HG02678 (cell line): ENCODE results near the gene ATXN7L2.

Experiments used
- ATAC-seq: cut with Tn5 transposase; IDR thresholded peaks from one replicate; pipeline ENCODE4 v1.9.1; 2021; ENCODE audit warnings: mild to moderate bottlenecking, moderate library complexity; ENCODE audit not compliant: unreplicated experiment

The ATXN7L2 gene

DNA sequence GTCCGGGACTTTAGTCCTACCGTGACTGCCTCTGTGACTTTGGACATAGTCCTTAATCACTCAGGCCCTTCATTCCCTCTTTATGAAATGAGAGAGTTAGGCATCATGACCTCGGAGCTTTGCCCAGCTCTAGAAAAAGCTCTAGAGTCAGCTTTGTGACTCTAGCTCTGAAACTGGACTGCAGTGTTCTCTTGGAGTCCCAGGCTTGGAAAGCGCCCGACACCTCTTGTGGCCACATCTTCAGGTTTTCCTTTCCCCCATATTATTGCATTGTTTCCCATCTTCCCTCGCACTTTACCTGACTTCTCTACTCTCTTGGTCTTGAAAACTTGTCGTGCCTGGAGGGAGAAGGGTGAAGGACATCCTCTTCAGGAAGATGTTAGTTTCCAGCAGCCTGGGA, 38.3 kb downstream of the ATXN7L2 start:
- ATAC-seq, result no peak

DNA sequence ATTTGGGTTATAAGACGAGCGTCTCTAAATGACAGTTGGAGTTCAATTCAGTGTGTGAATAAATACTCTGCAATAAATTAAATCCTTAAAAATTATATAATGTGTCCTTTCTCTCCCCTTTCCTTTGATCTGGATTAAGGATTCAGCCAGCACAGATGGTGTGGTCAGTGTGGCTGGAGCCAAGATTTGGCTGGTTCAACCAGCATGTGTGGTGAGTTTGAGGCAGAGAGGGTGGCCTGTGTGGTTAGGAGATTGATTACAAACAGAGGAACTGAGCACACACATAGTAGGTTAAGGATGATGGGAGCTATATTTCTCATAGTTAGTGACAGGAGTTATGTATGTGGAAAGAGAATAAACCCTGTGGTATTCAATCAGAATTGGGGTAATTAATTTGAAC, 40.0 kb downstream of the ATXN7L2 start:
- ATAC-seq, result no peak

DNA sequence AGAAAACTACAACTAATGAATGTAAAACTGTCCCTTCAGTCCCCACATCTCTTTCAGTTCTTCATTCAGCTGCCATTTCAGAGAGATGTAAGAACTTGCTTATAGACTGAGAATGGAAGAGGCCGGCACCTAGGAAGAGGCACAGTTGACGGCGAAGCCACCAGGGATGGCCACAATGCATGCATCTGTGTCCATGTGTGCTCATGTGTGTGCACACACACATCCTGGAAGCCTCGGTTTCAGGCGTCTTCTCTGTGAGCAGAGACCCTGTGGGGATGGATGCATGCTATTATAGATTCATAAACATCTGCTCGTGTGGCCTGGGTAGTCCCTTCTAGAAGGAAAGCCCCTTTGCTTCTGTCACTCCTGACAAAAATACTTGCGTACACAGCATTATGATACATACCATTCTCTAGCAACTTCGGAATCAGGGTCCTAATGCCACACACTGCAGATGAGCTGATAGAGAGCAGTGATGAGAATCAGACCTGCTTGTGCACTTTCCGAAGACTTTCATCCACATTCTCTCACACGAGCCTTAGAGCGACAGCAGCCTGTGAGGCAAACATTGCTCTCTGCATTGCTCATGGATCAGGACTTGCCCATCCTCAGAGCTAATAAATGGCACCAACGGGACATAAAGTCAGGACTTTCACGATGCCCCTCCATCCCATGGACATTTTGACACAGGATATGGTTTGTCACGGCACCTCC, 43.5 kb downstream of the ATXN7L2 start:
- ATAC-seq, result peak; percentile 63

DNA sequence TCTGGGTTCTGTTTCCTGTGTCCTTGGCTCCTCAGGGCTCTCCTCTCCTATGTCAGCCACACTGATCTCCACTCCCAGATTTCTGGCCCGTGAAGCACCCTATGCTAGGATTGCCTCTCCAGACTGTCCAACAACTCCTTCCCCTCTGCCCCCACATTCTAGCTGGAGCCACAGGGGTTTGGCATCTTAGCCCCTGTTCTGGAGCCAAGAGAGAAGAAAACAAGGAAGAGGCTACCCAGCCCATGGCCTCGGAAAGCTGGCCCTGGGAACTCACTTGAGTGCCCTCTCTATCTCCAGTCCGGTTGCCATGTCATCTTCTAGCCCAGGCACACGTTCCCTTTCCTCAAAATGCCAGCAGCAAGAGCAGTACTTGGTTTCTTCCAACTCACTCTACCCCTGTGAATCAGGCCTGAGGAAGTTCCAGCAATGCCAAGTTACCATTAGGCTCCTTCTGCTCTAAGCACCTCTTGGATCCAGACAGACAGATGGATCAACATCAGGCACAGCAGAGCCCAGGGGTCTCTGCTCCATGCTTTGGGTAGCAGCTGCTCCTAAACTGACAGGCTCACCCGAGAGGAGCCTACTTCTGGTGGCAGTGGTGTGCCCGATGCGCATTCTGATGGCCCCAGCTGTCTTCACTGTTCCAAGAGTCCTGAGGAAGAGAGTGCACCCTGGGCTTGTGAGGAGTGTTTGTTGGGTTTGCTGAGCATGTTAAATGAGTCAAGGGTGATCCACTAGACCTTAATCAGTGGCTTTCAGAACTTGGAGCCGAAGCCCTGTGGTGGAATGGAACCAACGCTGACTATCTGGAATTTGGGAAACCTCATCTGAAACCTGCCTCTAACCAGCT, 44.4 kb downstream of the ATXN7L2 start:
- no peak for ATAC-seq

DNA sequence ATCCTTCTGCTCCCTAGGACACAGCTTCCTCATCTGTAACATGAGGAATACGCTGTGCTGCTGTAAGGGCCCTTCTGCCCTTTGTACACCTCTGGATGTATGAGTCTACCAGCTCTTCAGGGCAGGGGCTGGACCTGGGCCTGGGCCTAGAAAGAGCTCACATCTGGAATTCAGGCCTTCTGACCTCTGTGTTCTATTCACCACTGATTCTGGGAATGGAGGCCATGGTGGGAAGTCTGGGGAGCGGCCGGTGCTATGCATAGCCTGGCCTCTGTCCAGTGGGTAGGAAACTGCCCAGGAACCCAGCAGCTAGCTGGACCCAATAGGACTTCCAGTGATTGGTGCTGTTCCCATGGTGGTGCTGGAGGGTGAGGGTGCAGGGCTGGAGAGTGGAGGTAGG, 45.0 kb downstream of the ATXN7L2 start:
- no peak for ATAC-seq

DNA sequence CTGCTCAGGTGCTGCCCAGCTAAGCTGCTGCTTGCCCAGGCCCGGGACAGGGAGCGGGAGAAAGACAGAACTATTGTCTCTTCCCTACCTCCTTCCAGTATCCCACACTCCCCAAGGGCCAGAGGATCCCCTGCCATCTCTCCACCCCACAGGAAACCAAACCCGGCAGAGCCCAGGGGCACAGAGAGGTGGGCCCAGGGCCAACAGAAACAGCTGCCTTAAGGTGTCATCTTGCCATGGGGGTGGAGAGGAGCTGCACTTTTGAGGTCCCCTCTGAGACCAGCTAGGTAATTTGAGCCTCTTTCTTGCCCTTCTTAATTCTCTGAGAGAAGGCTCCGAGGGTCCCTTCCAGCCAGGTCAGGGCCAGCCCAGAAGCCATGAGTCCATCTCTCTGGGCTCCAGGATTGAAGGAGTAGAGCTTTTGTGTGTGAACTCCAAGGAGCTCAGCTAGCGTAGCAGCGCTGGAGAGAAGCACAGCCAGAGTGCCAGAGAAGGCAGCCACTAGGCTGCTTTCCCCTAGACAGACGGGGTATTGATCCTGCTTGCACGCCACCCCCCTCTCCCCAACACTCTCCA, 46.3 kb downstream of the ATXN7L2 start:
- no peak for ATAC-seq

- no peak for ATAC-seq
Measured at GRCh38 chr1:109530457-109531087, 46.9 kb downstream of the ATXN7L2 start.

DNA sequence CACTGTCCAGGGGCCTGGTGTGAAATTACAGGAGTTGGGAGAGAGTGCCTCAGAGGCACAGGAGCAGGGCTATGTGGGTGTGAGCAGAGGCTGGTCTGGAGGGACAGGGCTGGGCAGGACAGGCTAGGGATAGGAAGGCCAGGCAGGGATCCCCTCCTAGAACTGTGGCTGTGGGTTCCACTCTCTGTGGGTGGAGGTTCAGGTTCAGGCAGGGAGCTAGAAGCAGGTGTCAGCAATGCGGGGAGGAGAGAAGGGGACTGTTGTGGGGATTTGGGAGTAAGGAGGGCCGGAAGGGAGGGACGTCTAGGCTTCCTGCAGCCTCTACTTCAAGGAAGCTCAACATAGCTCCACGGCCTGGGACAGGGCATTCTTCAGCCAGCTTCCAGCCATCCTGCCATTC, 47.7 kb downstream of the ATXN7L2 start:
- no peak for ATAC-seq

GRCh38 chr1:109531826-109532364, 48.2 kb downstream of the ATXN7L2 start:
- no peak for ATAC-seq

- ATAC-seq, result peak; percentile 81
Measured at GRCh38 chr1:109532365-109533136, 48.8 kb downstream of the ATXN7L2 start.

DNA sequence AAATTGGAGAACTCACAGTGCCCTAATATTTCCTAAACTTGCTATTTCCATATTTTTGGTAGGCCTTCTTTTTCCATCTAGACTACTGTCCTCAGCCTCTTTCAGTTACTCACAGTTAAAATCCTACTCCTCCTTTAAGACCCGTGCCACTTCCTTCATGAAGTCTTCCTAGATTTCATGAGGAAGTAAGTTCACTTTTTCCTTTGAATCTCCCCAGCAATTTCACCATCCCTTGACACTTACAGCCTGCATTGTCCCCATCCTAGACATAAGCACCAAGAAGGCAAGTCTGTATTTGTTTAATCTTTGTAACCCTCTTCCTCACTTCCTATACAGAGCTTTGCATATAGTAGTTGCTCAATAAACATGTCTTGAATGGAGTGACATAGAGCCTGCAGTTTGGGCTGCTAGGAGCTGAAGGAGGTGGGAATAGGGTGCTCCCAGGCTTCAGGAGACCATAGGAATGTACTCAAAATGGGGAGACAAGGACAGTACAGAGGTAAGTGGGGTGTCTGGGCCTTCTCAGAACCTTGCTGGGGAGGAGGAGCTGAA, 50.7 kb downstream of the ATXN7L2 start:
- no peak for ATAC-seq

- ATAC-seq, result no peak
Measured at GRCh38 chr1:109535481-109535880, 51.8 kb downstream of the ATXN7L2 start.

GRCh38 chr1:109535971-109536491, 52.3 kb downstream of the ATXN7L2 start:
- no peak for ATAC-seq

DNA sequence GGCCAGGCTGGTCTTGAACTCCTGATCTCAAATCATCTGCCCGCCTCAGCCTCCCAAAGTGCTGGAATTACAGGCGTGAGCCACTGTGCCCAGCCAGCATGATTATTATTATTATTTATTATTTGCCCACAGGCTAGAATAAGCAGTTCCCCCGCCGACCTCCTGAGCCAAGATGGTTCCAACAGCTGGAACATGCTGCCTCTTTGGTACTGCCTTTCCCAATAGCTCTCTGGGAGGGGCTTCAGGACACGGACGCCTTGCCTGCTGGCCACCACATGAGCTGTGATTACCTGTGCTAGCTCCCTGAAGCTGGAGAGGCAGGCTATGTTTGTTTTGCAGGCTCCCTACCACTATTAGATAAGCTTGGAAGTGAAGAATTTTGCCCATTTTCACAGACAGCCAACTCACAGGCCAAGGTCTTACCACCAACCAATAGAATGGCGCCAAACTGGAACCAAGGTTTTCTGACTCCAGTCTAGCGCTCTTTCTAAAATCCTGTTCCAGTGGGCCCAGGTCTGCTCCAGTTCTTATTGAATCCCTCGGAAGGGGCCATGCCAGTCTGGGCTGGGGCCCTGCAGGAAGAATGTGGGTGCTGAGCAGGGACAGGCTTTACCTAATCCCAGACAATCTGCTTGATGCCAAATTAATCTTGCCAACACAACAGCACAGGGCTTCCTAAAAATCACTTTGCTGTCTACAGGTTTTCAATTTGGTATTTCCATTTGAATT, 53.9 kb downstream of the ATXN7L2 start:
- no peak for ATAC-seq

DNA sequence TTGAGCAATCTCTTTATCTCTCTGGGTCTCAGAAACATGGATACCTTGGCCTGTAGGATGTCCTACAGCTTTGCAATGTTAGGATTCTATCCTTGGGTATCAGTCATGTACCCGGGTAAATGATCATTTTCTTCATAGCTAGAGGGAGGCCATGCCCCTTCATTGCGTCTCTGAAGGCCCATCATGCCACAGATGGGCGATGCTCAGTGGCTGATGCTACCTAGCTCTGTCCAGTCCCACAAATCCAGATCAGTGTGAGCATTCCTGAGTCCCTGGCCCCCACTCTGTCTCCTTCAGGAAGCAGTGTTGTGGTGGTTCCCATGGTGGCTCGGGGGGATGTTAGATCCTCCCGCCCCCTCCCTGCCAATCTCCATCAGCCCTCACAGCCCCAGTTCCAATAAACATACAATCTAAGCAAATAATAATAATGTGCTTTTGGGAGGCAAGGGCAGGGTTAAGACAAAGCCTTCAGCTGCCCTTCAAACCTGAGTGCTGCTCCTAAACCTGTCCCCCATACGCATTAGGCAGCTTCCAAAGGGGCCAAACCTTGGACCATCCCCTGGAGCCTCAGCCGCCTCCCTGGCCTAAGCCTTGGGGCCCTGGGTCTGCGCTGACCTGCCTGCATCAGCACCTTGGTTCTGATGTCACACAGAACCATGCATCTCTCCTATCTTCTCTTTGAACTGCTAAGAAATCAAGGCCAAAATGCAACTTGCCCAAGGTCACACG, 55.3 kb downstream of the ATXN7L2 start:
- no peak for ATAC-seq

GRCh38 chr1:109539676-109540075, 56.0 kb downstream of the ATXN7L2 start, which contains the start of gene GPR61:
Gene GPR61 (plus strand): TSS chr1:109539872. CDS start chr1:109543023, 3,151 bp downstream.
- no peak for ATAC-seq

DNA sequence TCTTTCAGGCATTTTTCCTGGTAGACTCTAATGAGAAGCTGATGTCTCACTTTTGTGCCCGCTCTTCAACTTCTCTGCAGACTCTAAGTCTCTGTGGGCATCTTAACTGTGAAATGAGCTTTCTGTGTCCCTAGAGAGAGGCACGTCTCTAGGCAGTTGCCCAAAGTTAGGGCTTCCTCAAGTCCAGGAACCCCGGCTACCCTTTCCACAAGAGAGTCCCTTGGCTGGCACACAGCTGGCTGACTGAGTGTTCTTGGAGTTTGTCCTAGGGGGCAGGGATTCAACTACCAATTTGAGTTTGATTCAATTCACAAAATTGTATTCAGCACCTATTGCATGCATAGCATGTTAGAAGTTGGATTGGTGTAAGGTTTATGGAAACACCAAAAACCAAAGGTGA, 57.4 kb downstream of the ATXN7L2 start:
- no peak for ATAC-seq
